ENCODE data around the gene NTM. TPM values are rescaled to one million over a fixed set of nuclear protein-coding genes. Genes with fewer than 3 reads are reported as not detected.

The NTM gene
- total RNA-seq, 1 donor from 2014 or later = 3.4 TPM

DNA sequence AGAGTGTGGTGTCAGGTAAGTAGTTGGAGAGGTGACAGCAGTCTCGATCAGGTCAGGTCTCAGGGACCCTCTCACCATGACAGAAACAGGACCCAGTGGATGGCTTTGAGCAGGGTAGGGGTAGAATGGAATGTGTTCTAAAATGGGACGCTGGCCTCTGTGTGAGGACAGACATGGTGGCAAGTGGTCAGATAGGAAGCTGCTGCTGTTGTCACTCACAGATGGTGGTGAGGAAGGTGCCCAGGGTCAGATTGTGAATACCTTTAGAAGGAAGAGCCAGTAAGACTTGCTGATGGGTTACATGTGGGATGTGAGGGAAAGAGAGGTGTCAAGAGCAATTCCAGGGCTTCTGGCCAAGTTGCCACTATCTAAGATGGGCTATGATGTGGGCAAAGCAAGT is 596.3 kb downstream of the NTM start:
- DNase-seq (ENCODE audit: low spot score) = no peak
- intact Hi-C loops (cut with DNase I) = no loop called here

- intact Hi-C loops (cut with DNase I) = no loop called here
- no peak for DNase-seq (ENCODE audit: low spot score)
Measured at GRCh38 chr11:131969261-131969660, 598.8 kb downstream of the NTM start.

GRCh38 chr11:131973061-131973460 is 602.6 kb downstream of the NTM start:
- DNase-seq (ENCODE audit: low spot score) = no peak
- intact Hi-C loops (cut with DNase I) = no loop called here

GRCh38 chr11:131975619-131976018 is 605.2 kb downstream of the NTM start:
- no peak for DNase-seq (ENCODE audit: low spot score)
- intact Hi-C loops (cut with DNase I) = no loop called here

- no peak for DNase-seq (ENCODE audit: low spot score)
- intact Hi-C loops (cut with DNase I) = no loop called here
Measured at GRCh38 chr11:131976021-131976420, 605.6 kb downstream of the NTM start.

DNA sequence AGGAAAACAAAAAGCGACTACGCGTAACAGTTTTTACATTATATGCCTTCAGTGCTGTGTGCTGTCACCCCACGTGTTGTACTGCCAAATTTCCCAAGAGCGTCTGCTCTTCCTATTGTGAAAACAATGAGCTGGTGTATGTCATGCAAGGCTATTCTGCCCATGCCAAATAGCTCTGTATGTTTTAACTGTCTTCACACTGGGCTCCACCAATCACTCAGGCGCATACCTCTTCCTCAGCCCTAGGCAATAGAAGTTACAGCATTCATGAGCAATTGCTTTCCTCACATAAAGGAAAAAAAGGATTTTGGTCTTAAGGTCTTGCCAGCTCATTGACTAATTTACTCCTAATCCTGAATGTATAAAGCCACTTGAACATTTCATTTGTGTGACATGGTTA is 606.8 kb downstream of the NTM start:
- DNase-seq (ENCODE audit: low spot score) = no peak
- intact Hi-C loops (cut with DNase I) = no loop called here

DNA sequence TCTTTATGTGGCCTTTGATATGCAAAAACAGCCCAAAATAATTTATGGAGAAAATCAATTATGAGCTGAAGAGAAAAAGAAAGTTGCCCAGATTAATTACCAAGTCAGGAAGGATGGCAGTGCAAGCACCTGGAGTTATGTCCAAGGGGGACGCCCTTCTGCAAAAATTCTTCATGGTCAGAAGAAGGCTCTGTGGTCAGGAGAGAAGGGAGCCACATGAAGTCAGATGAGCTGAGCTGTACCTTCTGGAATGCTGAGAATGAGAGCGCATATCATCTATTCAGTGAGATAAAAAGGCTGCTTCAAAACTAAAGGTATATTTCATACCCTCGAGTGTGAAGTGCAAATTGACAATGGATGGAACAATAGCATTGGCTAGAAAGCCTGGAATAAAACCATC is 607.4 kb downstream of the NTM start:
- intact Hi-C loops (cut with DNase I) = no loop called here
- no peak for DNase-seq (ENCODE audit: low spot score)

GRCh38 chr11:131978351-131978750 is 607.9 kb downstream of the NTM start:
- DNase-seq (ENCODE audit: low spot score) = no peak
- intact Hi-C loops (cut with DNase I) = no loop called here

- no peak for DNase-seq (ENCODE audit: low spot score)
- intact Hi-C loops (cut with DNase I) = no loop called here
Measured at GRCh38 chr11:131979364-131979763, 608.9 kb downstream of the NTM start.

GRCh38 chr11:131980199-131980598 is 609.8 kb downstream of the NTM start:
- no peak for DNase-seq (ENCODE audit: low spot score)
- intact Hi-C loops (cut with DNase I) = no loop called here

DNA sequence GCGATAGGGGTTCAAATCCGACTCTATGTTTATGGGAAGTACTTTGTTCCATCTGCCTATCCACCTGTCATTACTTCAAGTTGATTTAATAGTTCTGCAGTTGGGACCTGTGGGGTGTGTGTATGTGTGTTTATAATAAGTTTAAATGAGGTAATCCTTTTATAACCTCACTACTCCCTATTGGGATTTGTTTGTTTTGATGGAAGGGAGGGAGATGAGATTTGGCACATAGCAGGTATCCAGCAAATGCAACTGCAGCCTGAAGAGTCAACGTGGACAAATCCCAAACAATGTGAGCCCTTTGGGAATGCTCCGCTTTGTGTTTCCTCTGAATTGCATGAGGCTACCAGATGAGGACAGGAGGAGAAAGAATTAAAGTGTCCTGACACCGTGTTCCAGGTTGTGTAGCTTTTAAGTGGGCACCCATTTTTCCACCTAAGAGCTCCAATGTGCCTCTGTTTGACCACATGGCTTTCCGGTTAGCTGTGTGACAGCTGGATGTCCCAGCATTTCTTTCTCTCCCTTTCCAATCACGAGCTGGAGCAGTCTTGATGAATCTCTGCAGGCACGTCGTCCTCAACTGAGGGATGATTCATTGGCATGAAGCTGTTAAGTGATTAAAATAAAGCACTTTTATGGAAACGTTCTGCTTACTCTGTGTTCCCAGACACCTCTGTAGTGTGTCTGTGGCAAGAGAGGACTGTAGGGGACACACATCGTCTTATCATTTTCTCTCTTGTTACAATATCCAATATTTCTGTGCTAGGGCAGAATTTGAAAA is 610.7 kb downstream of the NTM start:
- intact Hi-C loops (cut with DNase I) = no loop called here

DNA sequence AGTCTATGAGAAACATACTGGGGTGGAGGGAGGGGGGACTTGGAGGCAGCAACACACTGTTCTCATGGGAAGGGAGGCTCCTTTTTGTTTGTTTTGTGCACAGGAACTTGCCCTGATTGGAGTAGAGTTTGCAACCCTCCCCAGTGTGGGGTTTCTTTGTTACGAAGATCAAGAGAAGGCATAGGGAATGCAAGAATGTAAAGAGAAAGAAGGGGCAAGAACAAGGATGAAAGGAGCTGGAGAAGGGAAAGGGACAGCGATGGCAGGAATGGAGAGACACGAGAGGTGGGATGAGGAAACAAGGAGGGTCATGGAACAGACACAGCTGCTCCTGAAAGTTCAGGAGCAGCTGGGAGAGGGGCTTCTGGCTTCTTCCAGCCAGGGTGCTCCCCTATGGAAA is 611.7 kb downstream of the NTM start:
- no peak for DNase-seq (ENCODE audit: low spot score)
- intact Hi-C loops (cut with DNase I) = no loop called here

More for the DNA sequence above, 610.7 kb downstream of the NTM start:
- DNase-seq (ENCODE audit: low spot score) = no peak

DNA sequence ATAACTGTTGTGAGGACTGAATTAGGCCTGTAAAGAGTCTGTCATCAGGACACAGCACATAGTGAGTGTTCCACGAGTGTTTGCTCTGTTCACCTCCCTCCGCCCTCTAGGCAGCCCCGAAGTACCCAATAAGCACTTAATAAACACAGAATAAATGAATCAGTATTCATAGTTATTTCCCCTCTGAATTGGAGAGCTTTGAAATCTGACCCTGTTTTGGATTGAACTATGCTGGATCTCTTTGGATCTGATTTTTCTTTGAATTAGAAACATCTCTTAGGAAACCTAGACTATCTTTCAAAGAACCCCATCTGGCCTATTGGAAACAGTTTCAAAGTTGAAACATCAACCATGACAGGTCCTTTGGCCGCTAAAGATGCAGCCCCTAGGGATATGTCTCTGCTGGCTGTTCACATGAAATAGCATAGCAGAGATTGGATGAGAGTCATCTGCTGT is 615.5 kb downstream of the NTM start:
- DNase-seq (ENCODE audit: low spot score) = no peak

DNA sequence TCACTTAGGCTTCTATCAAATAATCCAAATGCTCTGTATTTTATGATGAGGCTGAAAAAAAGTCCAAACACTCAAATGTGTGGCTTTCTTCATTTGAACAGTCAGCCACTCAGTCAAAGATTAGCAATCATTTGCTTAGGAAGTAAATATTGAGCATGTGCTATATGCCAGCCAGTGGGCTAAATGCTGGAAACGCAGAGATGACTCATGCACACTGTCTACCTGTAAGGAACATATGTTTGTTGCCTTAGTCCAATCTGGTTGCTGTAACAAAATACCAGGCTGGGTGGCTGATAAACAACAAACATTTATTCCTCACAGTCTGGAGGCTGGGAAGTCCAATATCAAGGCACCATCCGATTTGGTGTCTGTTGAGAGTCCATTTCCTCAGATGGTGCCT is 617.3 kb downstream of the NTM start:
- intact Hi-C loops (cut with DNase I) = no loop called here
- no peak for DNase-seq (ENCODE audit: low spot score)

More for the DNA sequence above, 615.5 kb downstream of the NTM start:
- intact Hi-C loops (cut with DNase I) = no loop called here

GRCh38 chr11:131991606-131992005 is 621.2 kb downstream of the NTM start:
- intact Hi-C loops (cut with DNase I) = no loop called here
- DNase-seq (ENCODE audit: low spot score) = no peak

DNA sequence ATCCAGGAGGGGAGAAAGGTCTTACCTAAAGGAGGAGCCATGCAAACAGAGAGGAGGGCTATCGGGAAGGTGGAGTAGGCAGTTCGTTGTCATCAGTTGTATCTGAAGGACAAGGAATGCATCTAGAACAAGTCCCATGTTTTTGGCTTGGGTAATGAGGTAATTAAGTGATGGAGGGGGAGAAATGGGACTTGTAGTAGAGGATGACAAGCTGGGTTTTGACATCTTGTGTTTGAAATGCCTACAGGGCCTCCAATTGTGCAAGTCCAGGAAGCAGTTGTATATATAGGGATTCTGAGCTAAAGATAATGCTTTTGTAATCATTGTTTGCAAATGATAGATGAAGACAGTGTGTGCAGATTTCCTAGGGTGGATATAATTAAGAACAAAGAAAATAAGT is 622.8 kb downstream of the NTM start:
- intact Hi-C loops (cut with DNase I) = no loop called here
- DNase-seq (ENCODE audit: low spot score) = no peak

DNA sequence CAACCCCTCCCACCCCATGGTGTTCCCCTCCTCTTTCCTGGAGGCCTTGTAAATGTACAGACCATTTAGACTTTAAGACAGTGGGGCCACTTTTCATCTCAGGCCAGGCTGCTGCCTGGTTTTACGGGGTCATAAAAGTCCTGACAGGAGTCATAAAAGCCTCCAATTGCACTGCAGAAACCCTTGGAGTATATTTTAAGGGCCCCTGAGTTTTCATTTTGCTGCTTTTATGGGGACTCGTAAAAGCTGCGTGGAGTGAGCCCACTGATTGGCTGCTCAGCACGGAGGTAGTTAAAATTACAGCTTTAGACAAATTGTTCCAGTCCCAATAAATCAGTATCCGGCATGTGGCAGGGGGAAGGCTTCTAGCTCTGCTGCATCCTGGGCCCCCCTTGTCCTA is 627.6 kb downstream of the NTM start:
- intact Hi-C loops (cut with DNase I) = no loop called here
- no peak for DNase-seq (ENCODE audit: low spot score)

DNA sequence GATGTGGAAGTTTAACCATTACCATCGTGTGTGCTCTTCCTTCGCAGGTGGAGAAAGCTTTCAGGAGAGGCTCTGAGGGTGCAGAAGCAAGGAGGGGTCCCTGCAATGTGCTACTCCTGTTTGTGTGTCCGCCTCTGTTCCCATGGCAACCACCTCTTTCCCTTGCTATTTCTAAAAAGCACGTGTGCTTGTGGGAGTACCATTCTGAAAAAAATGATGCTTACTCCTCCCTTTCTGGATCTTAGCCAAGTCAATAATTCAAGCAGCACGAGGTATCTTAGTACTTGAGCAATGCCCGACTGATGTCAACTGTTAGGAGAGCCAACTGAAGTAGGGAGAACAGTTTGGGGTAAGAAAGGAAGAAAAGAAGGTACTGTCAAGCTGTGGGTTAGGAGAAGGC is 628.7 kb downstream of the NTM start:
- intact Hi-C loops (cut with DNase I) = no loop called here
- DNase-seq (ENCODE audit: low spot score) = no peak

DNA sequence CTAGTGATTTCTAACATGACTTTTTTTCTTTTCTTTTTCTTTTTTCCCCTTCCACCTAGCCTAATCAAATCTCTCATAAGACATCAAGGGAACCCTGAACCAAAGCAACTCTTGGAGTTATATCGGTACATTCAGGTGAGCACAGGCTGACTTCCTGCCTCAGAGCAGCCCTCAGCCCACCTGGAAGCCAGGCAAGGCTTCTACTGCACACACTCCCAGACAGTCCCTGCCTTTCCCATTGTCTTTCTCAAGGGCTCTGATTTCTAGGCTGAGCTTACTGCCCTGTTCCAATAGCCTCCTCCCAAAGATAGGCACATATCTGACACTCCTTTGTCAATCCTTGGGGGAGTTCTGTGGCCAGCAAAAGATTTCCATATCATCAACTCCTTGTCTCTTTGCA is 629.5 kb downstream of the NTM start:
- intact Hi-C loops (cut with DNase I) = no loop called here
- DNase-seq (ENCODE audit: low spot score) = no peak

- intact Hi-C loops (cut with DNase I) = no loop called here
- no peak for DNase-seq (ENCODE audit: low spot score)
Measured at GRCh38 chr11:132005887-132006286, 635.5 kb downstream of the NTM start.

DNA sequence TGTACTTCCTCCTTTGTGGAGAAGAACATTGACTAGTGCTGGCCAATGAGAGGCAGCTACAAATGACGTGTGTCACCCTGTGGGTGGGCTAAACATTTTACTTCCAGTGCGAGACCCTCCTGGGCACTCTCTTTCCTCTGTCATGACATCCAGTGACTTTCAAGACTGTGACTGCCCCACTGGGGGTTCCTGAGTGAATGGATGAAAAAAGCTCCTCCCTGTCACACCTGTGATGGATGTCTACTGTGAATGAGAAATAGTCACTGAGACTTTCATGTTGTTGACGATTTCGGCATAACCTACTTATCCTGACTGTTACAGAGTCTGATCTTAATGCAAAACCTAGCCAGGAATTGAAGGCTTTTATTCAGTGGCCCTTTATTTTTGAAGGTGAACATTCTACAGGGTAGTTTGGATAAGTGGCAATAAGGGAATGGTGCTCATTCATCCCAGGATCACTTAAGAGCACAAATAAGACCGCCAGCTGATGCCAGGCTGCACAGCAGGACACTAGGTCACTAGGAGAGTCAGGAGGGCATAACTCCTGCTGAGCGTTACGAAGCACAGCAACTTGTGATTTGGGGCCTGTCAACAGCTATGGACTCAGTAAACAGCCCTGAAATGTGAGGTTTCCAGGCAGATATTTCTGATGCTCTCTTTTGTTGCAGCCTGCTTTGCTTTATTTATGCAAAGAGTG is 636.6 kb downstream of the NTM start:
- intact Hi-C loops (cut with DNase I) = no loop called here
- DNase-seq (ENCODE audit: low spot score) = no peak
